ENCODE measurements around the gene DGCR2. TPM values are rescaled to one million over a fixed set of nuclear protein-coding genes. Genes with fewer than 3 reads are reported as not detected.

Gene DGCR2, protein sequence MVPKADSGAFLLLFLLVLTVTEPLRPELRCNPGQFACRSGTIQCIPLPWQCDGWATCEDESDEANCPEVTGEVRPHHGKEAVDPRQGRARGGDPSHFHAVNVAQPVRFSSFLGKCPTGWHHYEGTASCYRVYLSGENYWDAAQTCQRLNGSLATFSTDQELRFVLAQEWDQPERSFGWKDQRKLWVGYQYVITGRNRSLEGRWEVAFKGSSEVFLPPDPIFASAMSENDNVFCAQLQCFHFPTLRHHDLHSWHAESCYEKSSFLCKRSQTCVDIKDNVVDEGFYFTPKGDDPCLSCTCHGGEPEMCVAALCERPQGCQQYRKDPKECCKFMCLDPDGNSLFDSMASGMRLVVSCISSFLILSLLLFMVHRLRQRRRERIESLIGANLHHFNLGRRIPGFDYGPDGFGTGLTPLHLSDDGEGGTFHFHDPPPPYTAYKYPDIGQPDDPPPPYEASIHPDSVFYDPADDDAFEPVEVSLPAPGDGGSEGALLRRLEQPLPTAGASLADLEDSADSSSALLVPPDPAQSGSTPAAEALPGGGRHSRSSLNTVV
- total RNA-seq = 10 to 100 TPM; 43.8 to 89.3 TPM

GRCh38 chr22:19122143-19122751 lies at the start of gene DGCR2:
DGCR2 (minus strand) TSS chr22:19122412; CDS start chr22:19122206, 206 bp downstream.
- Histone ChIP-seq H3K9me3 (no peaks in the 10 kb centered on the region), H3K27me3 (no peaks in the 10 kb centered on the region), H3K4me3 (peak within 1 kb of the TSS; percentile 58 to 83), H3K36me3 (replicated peaks in 1 of 2; ENCODE audit: insufficient read depth in 1 of 2, low read depth in 2 of 2) (no peaks in the 10 kb centered on the region), H3K27ac (peak within 1 kb of the TSS; percentile 94 to 99 (median 98)), H3K4me1 (peaks cover 51% of the 10 kb centered on the region)
- DNase-seq (peak; percentile 96 to 98 (median 98)), ATAC-seq (peak; percentile 91)
- intact Hi-C loops (cut with DNase I) = no loop called here
- TF ChIP-seq, protein P1, sequence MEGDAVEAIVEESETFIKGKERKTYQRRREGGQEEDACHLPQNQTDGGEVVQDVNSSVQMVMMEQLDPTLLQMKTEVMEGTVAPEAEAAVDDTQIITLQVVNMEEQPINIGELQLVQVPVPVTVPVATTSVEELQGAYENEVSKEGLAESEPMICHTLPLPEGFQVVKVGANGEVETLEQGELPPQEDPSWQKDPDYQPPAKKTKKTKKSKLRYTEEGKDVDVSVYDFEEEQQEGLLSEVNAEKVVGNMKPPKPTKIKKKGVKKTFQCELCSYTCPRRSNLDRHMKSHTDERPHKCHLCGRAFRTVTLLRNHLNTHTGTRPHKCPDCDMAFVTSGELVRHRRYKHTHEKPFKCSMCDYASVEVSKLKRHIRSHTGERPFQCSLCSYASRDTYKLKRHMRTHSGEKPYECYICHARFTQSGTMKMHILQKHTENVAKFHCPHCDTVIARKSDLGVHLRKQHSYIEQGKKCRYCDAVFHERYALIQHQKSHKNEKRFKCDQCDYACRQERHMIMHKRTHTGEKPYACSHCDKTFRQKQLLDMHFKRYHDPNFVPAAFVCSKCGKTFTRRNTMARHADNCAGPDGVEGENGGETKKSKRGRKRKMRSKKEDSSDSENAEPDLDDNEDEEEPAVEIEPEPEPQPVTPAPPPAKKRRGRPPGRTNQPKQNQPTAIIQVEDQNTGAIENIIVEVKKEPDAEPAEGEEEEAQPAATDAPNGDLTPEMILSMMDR (IDR thresholded peaks at IDR 0.05) = no peak
- TF ChIP-seq POLR2A (IDR thresholded peaks at IDR 0.05) = peak; percentile 55 to 91 (median 82)
- WGBS, 2 donors = 0 to 2% methylated on average over 19 to 55 of the region's 67 CpGs

DNA sequence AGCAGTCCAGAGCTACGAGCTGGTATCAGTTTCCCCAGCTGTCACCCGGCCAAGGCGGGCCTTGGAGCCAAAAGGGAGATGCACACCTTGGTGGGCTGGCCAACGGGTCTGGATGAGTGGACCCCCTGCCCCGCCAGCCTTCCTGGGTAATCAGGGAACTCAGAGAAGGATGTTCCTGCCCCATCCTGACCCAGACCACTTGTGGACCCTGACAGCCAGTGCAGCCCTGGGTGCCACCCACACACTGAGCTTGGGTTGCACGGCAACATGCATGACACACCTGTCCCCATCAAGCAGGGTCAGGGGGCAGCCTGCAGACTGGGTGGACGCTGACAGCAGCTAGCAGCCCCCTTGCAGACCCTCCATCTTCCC lies 47.7 kb upstream of the DGCR2 start:
- WGBS, 2 donors = 20 to 45% methylated on average over 1 to 7 of the region's 7 CpGs
- peaks cover 48% of the 10 kb centered on the region for H3K4me1 ChIP-seq
- DNase-seq (no peak), ATAC-seq (no peak)
- no peaks in the 10 kb centered on the region for H3K36me3 ChIP-seq (replicated peaks in 1 of 2; ENCODE audit: insufficient read depth in 1 of 2, low read depth in 2 of 2)
- TF ChIP-seq POLR2A (IDR thresholded peaks at IDR 0.05) = no peak
- TF ChIP-seq, protein P1 (IDR thresholded peaks at IDR 0.05) = no peak
- H3K27me3 ChIP-seq = peaks cover 0 to 6% of the 10 kb centered on the region in 2 donors
- no peak overlapping the region for H3K4me3 ChIP-seq
- H3K9me3 ChIP-seq = no peaks in the 10 kb centered on the region
- H3K27ac ChIP-seq = no peak overlapping the region
- intact Hi-C loops (cut with DNase I) = no loop called here

GRCh38 chr22:19169002-19169946 lies 47.1 kb upstream of the DGCR2 start:
- 3 to 7% methylated on average over 45 to 58 of the region's 58 CpGs for WGBS, 2 donors
- Histone ChIP-seq H3K27ac (no peak overlapping the region), H3K4me3 (no peak overlapping the region), H3K36me3 (replicated peaks in 1 of 2; ENCODE audit: insufficient read depth in 1 of 2, low read depth in 2 of 2) (no peaks in the 10 kb centered on the region), H3K27me3 (peaks cover 0 to 6% of the 10 kb centered on the region in 2 donors), H3K9me3 (no peaks in the 10 kb centered on the region), H3K4me1 (peaks cover 42% of the 10 kb centered on the region)
- DNase-seq (no peak), ATAC-seq (no peak)
- intact Hi-C loops (cut with DNase I) = no loop called here
- TF ChIP-seq POLR2A (IDR thresholded peaks at IDR 0.05) = no peak
- TF ChIP-seq, protein P1 (IDR thresholded peaks at IDR 0.05) = no peak

DNA sequence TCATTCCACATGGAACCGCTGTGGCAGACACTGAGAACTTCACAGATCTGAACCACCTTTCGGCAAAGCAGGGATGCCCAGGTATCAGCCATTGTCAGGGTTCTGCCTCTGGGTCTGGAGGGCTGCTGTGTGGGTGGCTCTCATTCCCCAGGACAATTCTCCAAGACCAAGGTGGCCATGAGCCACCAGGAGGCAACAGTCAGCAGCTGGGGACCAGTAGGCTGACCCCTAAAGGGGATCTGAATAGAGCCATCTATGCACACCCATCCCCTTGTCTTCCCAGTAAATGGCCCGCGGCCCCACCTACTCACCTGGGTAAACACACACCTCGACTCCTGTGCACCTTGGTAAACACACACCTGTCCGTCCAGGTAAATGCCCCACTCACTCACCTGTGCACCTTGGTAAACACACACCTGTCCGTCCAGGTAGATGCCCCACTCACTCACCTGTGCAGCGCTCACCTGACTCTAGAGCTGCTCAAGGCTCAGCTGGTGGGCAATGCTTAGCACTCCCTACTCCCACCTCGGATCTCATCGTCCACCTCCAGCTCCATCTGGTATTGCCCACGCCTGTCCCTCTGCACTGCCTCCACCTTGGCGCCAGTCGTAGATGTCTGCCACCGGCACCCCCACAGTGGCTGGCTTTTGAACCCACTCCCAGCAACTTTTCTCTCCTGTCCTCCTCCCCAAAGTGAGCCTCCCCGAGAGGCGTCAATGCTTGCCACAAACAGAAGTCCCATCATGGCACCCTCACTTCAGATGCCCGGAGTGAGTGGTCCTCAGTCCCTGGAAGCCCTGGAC lies 46.1 kb upstream of the DGCR2 start:
- DNase-seq = no peak
- Histone ChIP-seq H3K4me1 (peaks cover 32% of the 10 kb centered on the region), H3K27ac (no peak overlapping the region), H3K27me3 (peaks cover 0 to 11% of the 10 kb centered on the region in 2 donors), H3K4me3 (no peak overlapping the region), H3K36me3 (replicated peaks in 1 of 2; ENCODE audit: insufficient read depth in 1 of 2, low read depth in 2 of 2) (no peaks in the 10 kb centered on the region), H3K9me3 (no peaks in the 10 kb centered on the region)
- TF ChIP-seq POLR2A (IDR thresholded peaks at IDR 0.05) = no peak
- TF ChIP-seq, protein P1 (IDR thresholded peaks at IDR 0.05) = no peak
- intact Hi-C loops (cut with DNase I) = no loop called here
- no peak for ATAC-seq
- 26 to 29% methylated on average over 16 to 17 of the region's 17 CpGs for WGBS, 2 donors

All from body of pancreas (tissue), 4 donors.